Activated naive CD8-positive, alpha-beta T cell (primary cell): Measurements from ENCODE around the gene ATG2A.

ENCODE experiments used
- H3K27ac Mint-ChIP-seq: one replicate; pipeline ENCODE4 v1.8.0; 2021; ENCODE audit warnings: mixed read lengths
- H3K27me3 Mint-ChIP-seq: one replicate; pipeline ENCODE4 v1.8.0; 2021; ENCODE audit warnings: mixed read lengths
- H3K36me3 Mint-ChIP-seq: one replicate; pipeline ENCODE4 v1.8.0; 2021; ENCODE audit warnings: mixed read lengths
- H3K4me1 Mint-ChIP-seq: one replicate; pipeline ENCODE4 v1.8.0; 2021; ENCODE audit warnings: low read depth, mixed read lengths
- H3K4me3 Mint-ChIP-seq: one replicate; pipeline ENCODE4 v1.8.0; 2021; ENCODE audit warnings: mild to moderate bottlenecking, mixed read lengths
- H3K9me3 Mint-ChIP-seq: one replicate; pipeline ENCODE4 v1.8.0; 2021; ENCODE audit warnings: low read depth, mixed read lengths

Gene ATG2A

DNA sequence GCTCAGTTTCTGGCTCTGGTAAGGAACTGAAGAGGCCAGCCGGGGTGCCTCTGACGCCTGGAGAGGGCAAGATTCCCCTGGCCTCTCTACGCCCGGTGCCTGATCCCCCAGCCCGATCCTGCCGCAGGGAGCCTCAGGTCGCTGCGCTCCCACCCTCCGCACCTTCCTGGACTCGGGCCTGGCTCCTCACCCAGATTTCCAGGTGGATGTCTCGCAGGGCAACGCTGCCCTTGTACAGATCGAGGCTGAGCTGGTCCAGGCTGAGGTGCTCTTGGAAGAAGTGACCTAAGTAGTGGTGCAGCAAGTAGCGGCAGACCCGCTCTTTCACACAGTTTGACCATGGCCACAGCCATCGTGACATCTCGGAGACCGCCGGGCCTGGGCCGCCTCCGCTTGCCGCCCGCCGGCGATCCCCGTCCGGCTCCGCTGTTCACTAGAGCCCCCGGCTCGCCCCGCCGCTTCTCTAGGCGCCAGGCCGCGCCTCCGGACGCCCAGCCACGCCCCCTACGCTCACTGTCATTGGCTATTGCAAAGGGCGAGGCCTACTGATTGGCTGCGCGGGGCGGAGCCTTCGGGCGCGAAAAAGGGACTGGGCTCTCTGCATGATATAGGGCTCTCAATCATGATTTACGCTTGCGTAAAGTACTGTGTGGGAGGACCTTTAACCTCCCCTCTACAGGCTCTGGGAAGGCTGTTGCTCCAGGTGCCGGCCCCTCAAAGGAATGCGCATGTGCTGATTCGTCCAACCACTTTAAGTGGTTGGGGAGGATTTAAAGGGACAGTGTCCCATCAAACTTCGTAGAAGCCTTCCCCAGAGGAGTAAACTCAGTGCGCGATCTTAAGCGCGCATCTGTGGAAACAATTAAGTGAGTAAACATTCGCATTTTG lies at the start of gene ATG2A:
Gene ATG2A (minus strand): TSS at position 435 of the 888 bp plus-strand sequence. CDS start 74 bp downstream, at position 361.
- H3K27ac Mint-ChIP-seq, result peak within 1 kb of the TSS; percentile 90
- peaks cover 23% of the 10 kb centered on the region for H3K4me1 Mint-ChIP-seq
- peak within 1 kb of the TSS; percentile 90 for H3K4me3 Mint-ChIP-seq
- no peaks in the 10 kb centered on the region for H3K36me3 Mint-ChIP-seq
- H3K9me3 Mint-ChIP-seq, result no peaks in the 10 kb centered on the region
- no peaks in the 10 kb centered on the region for H3K27me3 Mint-ChIP-seq

GRCh38 chr11:64963072-64963631 lies 46.1 kb upstream of the ATG2A start:
- no peaks in the 10 kb centered on the region for H3K36me3 Mint-ChIP-seq
- H3K9me3 Mint-ChIP-seq, result no peaks in the 10 kb centered on the region
- no peak overlapping the region for H3K4me3 Mint-ChIP-seq
- peaks cover 2% of the 10 kb centered on the region for H3K4me1 Mint-ChIP-seq
- no peak overlapping the region for H3K27ac Mint-ChIP-seq
- H3K27me3 Mint-ChIP-seq, result peaks cover 4% of the 10 kb centered on the region

DNA sequence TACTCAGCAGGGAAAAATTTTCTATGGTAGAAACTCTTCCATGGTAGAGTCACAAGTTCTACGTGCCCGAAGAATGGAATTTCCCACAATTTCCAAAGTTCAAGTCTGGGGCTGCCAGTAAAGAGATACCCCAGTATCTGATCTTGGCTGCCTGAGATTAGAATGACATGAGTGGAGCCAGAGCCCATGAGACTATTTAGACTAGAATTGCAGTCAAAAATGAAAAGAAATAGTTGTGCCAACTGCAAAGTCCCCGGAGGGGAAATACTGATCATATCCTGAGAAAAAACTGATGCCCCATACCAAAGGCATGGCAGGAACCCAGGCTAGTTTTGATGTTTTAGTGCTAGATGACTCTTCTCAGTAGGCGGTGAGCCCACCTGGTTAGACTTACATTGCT lies 43.7 kb upstream of the ATG2A start:
- no peaks in the 10 kb centered on the region for H3K36me3 Mint-ChIP-seq
- no peak overlapping the region for H3K27ac Mint-ChIP-seq
- H3K4me3 Mint-ChIP-seq, result no peak overlapping the region
- peaks cover 2% of the 10 kb centered on the region for H3K4me1 Mint-ChIP-seq
- H3K9me3 Mint-ChIP-seq, result no peaks in the 10 kb centered on the region
- peaks cover 4% of the 10 kb centered on the region for H3K27me3 Mint-ChIP-seq

DNA sequence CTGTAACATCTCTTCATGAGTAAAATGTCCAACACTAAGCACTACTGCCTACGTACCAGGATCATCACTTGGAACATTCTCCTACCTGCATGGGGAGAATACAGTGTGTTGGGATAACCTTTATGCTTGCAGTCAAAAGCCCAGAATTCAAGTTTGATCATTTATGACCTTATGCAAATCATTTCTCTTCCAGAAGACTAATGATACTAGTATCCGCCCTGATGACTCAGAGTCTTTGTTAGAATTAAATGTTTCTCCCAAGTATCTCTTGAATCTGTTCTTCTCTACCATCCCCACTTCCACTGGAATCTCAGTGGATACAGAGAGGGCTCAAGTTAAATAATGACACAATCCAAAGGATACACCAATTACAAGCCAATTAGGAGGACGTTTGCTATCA lies 42.5 kb upstream of the ATG2A start:
- Mint-ChIP-seq H3K4me3 (no peak overlapping the region), H3K4me1 (no peaks in the 10 kb centered on the region), H3K36me3 (no peaks in the 10 kb centered on the region), H3K27me3 (peaks cover 4% of the 10 kb centered on the region), H3K9me3 (no peaks in the 10 kb centered on the region), H3K27ac (no peak overlapping the region)

GRCh38 chr11:64954201-64954600 lies 37.2 kb upstream of the ATG2A start:
- Mint-ChIP-seq H3K4me3 (no peak overlapping the region), H3K36me3 (no peaks in the 10 kb centered on the region), H3K27me3 (peaks cover 8% of the 10 kb centered on the region), H3K4me1 (no peaks in the 10 kb centered on the region), H3K27ac (no peak overlapping the region), H3K9me3 (no peaks in the 10 kb centered on the region)

GRCh38 chr11:64951529-64951928 lies 34.5 kb upstream of the ATG2A start:
- H3K27me3 Mint-ChIP-seq, result peaks cover 8% of the 10 kb centered on the region
- H3K9me3 Mint-ChIP-seq, result no peaks in the 10 kb centered on the region
- H3K4me3 Mint-ChIP-seq, result no peak overlapping the region
- no peaks in the 10 kb centered on the region for H3K4me1 Mint-ChIP-seq
- H3K36me3 Mint-ChIP-seq, result no peaks in the 10 kb centered on the region
- no peak overlapping the region for H3K27ac Mint-ChIP-seq

GRCh38 chr11:64947208-64947814 lies 30.3 kb upstream of the ATG2A start:
- Mint-ChIP-seq H3K4me1 (no peaks in the 10 kb centered on the region), H3K4me3 (no peak overlapping the region), H3K9me3 (no peaks in the 10 kb centered on the region), H3K27ac (no peak overlapping the region), H3K36me3 (no peaks in the 10 kb centered on the region), H3K27me3 (peaks cover 3% of the 10 kb centered on the region)

DNA sequence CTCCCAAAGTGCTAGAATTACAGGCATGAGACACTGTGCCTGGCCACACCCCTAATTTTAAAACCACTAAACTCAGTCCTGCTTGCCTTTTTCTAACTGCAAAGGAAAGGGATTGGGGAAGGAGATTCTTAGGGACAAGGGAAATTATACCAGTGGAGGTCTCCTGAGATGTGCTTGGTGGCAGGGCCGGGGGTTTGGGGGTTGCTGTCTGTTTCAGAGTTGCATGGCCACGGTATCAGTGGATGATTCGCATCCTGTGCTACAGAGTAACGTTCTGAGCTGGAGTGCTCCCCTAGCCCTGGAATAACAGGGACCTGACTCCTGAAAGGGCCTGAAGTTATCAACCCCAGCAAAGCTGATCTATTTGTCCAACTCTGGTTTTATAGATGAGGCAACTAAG lies 19.5 kb upstream of the ATG2A start:
- no peak overlapping the region for H3K27ac Mint-ChIP-seq
- H3K27me3 Mint-ChIP-seq, result no peaks in the 10 kb centered on the region

DNA sequence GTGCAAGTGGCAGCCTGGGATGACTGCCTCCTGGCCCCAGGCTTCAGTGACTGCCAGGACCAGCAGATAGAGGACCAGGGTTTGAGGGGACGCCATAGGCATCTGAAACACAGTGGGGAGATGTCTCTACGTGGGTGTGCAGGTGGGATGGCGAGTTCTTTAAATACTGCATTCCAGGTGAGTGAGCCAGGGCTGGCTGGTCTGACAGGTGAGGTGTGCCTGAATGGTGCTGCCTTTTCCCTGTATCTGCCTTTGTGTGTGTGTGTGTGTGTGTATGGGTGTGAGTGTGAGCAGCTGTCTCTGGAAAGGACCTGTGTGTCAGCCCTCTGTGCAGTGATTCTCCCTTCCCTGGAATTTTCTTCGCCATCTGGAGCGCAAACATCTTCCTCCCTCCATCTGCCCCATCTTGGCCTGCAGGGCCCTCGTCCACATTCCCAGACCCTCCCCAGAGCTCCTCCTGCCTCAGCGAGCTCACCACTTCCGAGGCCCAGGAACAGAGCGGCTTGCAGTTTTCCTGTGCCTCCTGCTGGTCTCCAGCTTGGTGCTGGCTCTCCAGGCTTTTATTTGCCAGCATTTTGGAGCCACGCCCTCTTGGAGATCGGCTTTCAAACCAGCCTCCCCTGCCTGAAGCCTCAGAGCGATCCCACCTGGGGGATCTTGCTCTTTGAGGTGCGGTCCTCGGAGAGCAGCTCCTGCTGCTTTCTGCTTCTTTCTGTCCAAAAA lies 18.5 kb upstream of the ATG2A start, which contains the start of gene GPHA2:
Gene GPHA2 (minus strand): TSS at position 535 of the 723 bp plus-strand sequence. CDS start 433 bp downstream, at position 102.
- Mint-ChIP-seq H3K4me3 (no peak within 1 kb of the TSS), H3K36me3 (peaks cover 1% of the 10 kb centered on the region), H3K9me3 (no peaks in the 10 kb centered on the region), H3K4me1 (no peaks in the 10 kb centered on the region), H3K27me3 (no peaks in the 10 kb centered on the region), H3K27ac (no peak within 1 kb of the TSS)

More for the DNA sequence above, 19.5 kb upstream of the ATG2A start:
- Mint-ChIP-seq H3K4me3 (no peak overlapping the region), H3K9me3 (no peaks in the 10 kb centered on the region), H3K4me1 (no peaks in the 10 kb centered on the region), H3K36me3 (no peaks in the 10 kb centered on the region)

DNA sequence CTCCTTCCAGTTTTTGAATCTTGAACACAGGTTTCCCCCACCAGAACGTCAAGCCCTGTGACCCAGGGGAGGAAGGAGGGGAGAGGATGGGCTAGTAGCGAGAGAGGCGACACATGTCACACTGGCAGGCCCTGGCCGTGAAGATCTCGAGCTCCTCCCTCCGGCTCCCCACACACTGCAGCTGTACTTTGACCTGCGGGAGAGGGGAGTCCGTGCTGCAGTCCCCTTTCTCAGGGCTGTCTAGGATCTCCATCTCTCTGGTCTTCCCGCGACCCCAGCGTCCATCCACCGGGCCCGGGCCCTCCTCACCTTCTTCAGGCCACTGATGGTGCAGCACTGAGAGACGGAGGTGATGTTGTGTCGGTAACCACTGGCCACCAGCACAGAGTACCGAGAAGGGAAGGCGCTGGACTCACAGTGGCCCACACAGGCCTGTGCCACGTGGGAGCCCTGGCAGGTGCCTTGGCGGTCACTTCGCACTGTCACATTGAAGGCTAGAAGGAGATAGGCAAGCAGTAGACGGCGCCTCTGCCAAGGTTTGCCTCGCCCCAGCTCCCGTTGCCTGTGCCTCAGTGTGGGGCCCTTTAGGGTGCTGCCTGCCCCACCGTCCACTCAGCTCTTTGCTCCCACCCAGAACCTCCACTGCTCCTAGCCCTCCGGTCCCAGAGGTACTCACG lies 17.8 kb upstream of the ATG2A start:
- Mint-ChIP-seq H3K36me3 (peaks cover 2% of the 10 kb centered on the region), H3K4me1 (no peaks in the 10 kb centered on the region), H3K9me3 (no peaks in the 10 kb centered on the region), H3K27me3 (no peaks in the 10 kb centered on the region), H3K4me3 (no peak overlapping the region), H3K27ac (no peak overlapping the region)

- Mint-ChIP-seq H3K36me3 (peaks cover 2% of the 10 kb centered on the region), H3K4me3 (no peak overlapping the region), H3K9me3 (no peaks in the 10 kb centered on the region), H3K27ac (no peak overlapping the region), H3K4me1 (no peaks in the 10 kb centered on the region), H3K27me3 (no peaks in the 10 kb centered on the region)
Observed at GRCh38 chr11:64933935-64934681, 17.1 kb upstream of the ATG2A start.

- Mint-ChIP-seq H3K36me3 (peaks cover 2% of the 10 kb centered on the region), H3K27ac (no peak overlapping the region), H3K4me1 (no peaks in the 10 kb centered on the region), H3K27me3 (no peaks in the 10 kb centered on the region), H3K4me3 (no peak overlapping the region), H3K9me3 (no peaks in the 10 kb centered on the region)
Observed at GRCh38 chr11:64933213-64933934, 16.4 kb upstream of the ATG2A start.

GRCh38 chr11:64932324-64932723 lies 15.3 kb upstream of the ATG2A start:
- Mint-ChIP-seq H3K27ac (no peak overlapping the region), H3K36me3 (peaks cover 2% of the 10 kb centered on the region), H3K4me3 (no peak overlapping the region), H3K4me1 (no peaks in the 10 kb centered on the region), H3K9me3 (no peaks in the 10 kb centered on the region), H3K27me3 (no peaks in the 10 kb centered on the region)
